IMR-90 (cell line): ENCODE data around the gene ITGA1. TPM values are rescaled to one million over a fixed set of nuclear protein-coding genes. Genes with fewer than 3 reads are reported as not detected.

Experiments used
- ATAC-seq: fragments of 200-7000 bp; cut with Tn5 transposase; 2 replicates; pipeline ENCODE4 v1.9.1; 2020; ENCODE audit warnings: low read depth, mild to moderate bottlenecking, moderate library complexity
- BruUV-seq: library from RNA; stranded (reverse); fragments of 400-500 nt; replicated peaks from 2 replicates; lab custom pipeline; 2021; lab: Mats Ljungman, UMichigan
- CTCF ChIA-PET: fragments of 300-600 bp; formaldehyde crosslinking; extraction: SDS; loops from one replicate; lab custom pipeline; 2021; ENCODE audit warnings: antibody characterized with exemption; lab: Yijun Ruan, JAX
- POLR2A ChIA-PET: fragments of 300-600 bp; sonication (Branson Sonifier 250); formaldehyde crosslinking; loops from one replicate; lab custom pipeline; 2022; ENCODE audit warnings: antibody characterized with exemption; ENCODE audit not compliant: unreplicated experiment; lab: Charles Lee
- DNase-seq: peaks from one replicate; pipeline ENCODE4 v3.0.0; 2013
- H2AFZ ChIP-seq: replicated peaks from 2 replicates; pipeline ENCODE3; 2013; ENCODE audit warnings: low read length, mild to moderate bottlenecking; ENCODE audit not compliant: poor library complexity
- H2AK5ac ChIP-seq: 2 replicates; pipeline ENCODE4 v1.6.1; 2013; ENCODE audit warnings: low read depth, low read length, inconsistent platforms
- H2AK9ac ChIP-seq: replicated peaks from 2 replicates; pipeline ENCODE3; 2013; ENCODE audit warnings: mild to moderate bottlenecking, low read depth, low read length, moderate library complexity; ENCODE audit not compliant: poor library complexity
- H2BK120ac ChIP-seq: 2 replicates; pipeline ENCODE4 v1.6.1; 2013; ENCODE audit warnings: low read depth, low read length, inconsistent platforms
- H2BK15ac ChIP-seq: 3 replicates; pipeline ENCODE4 v1.6.1; 2013; ENCODE audit warnings: low read depth, low read length, inconsistent platforms
- H2BK20ac ChIP-seq: 2 replicates; pipeline ENCODE4 v1.6.1; 2013; ENCODE audit warnings: low read depth, mild to moderate bottlenecking, inconsistent platforms, low read length, moderate library complexity
- H2BK5ac ChIP-seq: 2 replicates; pipeline ENCODE4 v1.6.1; 2013; ENCODE audit warnings: mild to moderate bottlenecking, low read depth, low read length, inconsistent platforms; ENCODE audit not compliant: poor library complexity, severe bottlenecking
- H3K14ac ChIP-seq: replicated peaks from 2 replicates; pipeline ENCODE4 v1.6.1; 2013; ENCODE audit warnings: low read depth, low read length, inconsistent platforms
- H3K18ac ChIP-seq: 2 replicates; pipeline ENCODE4 v1.6.1; 2013; ENCODE audit warnings: low read depth, low read length, control low read depth
- H3K23ac ChIP-seq: 2 replicates; pipeline ENCODE4 v1.6.1; 2013; ENCODE audit warnings: low read depth, low read length, inconsistent platforms
- H3K27ac ChIP-seq: 2 replicates; pipeline ENCODE4 v1.5.1; 2013; ENCODE audit warnings: mild to moderate bottlenecking, control low read depth, low read length; ENCODE audit not compliant: insufficient read depth
- H3K27me3 ChIP-seq: 2 replicates; pipeline ENCODE4 v1.6.1; 2013; ENCODE audit warnings: low read length; ENCODE audit not compliant: control insufficient read depth, insufficient read depth
- H3K36me3 ChIP-seq: 2 replicates; pipeline ENCODE4 v1.6.1; 2013; ENCODE audit warnings: low read length, mixed read lengths; ENCODE audit not compliant: control insufficient read depth, insufficient read depth
- H3K4ac ChIP-seq: 2 replicates; pipeline ENCODE4 v1.6.1; 2013; ENCODE audit warnings: low read depth, low read length, inconsistent platforms
- H3K4me1 ChIP-seq: 2 replicates; pipeline ENCODE4 v1.6.1; 2013; ENCODE audit warnings: low read length, mixed read lengths; ENCODE audit not compliant: control insufficient read depth, insufficient read depth
- H3K4me2 ChIP-seq: 2 replicates; pipeline ENCODE4 v1.6.1; 2013; ENCODE audit warnings: low read depth, mild to moderate bottlenecking, control low read depth, low read length, moderate library complexity
- H3K4me3 ChIP-seq: 2 replicates; pipeline ENCODE4 v1.5.1; 2013; ENCODE audit warnings: low read depth, mild to moderate bottlenecking, control low read depth, low read length, moderate library complexity; ENCODE audit not compliant: insufficient read depth
- H3K56ac ChIP-seq: 2 replicates; pipeline ENCODE4 v1.6.1; 2013; ENCODE audit warnings: low read length, inconsistent platforms; ENCODE audit not compliant: insufficient read depth; ENCODE audit errors: extremely low read depth
- H3K79me1 ChIP-seq, 2 experiments: 2 replicates each; pipeline ENCODE4 v1.6.1; 2013; ENCODE audit warnings: low read length in 2 of 2, inconsistent platforms in 1 of 2, low read depth in 1 of 2
- H3K9ac ChIP-seq: 2 replicates; pipeline ENCODE4 v1.6.1; 2013; ENCODE audit warnings: low read depth, low read length, control low read depth
- H3K9me1 ChIP-seq: 2 replicates; pipeline ENCODE4 v1.6.1; 2013; ENCODE audit warnings: low read length, inconsistent platforms; ENCODE audit not compliant: insufficient read depth
- H3K9me3 ChIP-seq: 2 replicates; pipeline ENCODE4 v1.6.1; 2013; ENCODE audit warnings: low read length; ENCODE audit not compliant: control insufficient read depth, insufficient read depth
- H4K20me1 ChIP-seq: 2 replicates; pipeline ENCODE4 v1.6.1; 2013; ENCODE audit warnings: low read length, inconsistent platforms; ENCODE audit not compliant: insufficient read depth
- H4K5ac ChIP-seq: 2 replicates; pipeline ENCODE4 v1.6.1; 2013; ENCODE audit warnings: mild to moderate bottlenecking, low read depth, low read length, control low read depth
- H4K8ac ChIP-seq, 2 experiments: 2 replicates each; pipeline ENCODE4 v1.6.1; 2013; ENCODE audit warnings: low read depth in 2 of 2, low read length in 2 of 2, control low read depth in 1 of 2, inconsistent platforms in 1 of 2
- H4K91ac ChIP-seq: 2 replicates; pipeline ENCODE4 v1.6.1; 2013; ENCODE audit warnings: low read depth, low read length, inconsistent platforms; ENCODE audit not compliant: insufficient read depth
- BHLHE40 ChIP-seq: fragments of 150-350 bp; IDR thresholded peaks from 2 replicates; pipeline ENCODE4 v1.6.1; 2016; ENCODE audit warnings: mild to moderate bottlenecking, low read depth, low read length
- CEBPB ChIP-seq: IDR thresholded peaks from 2 replicates; pipeline ENCODE4 v1.6.1; 2012; ENCODE audit warnings: low read depth, low read length, improper control_type of control experiment
- CHD1 ChIP-seq: IDR thresholded peaks from 2 replicates; pipeline ENCODE4 v1.6.1; 2012; ENCODE audit warnings: low read depth, low read length, improper control_type of control experiment
- FOS ChIP-seq: fragments of 150-350 bp; IDR thresholded peaks from 2 replicates; pipeline ENCODE4 v1.6.1; 2016; ENCODE audit warnings: low read depth, low read length
- MAFK ChIP-seq: IDR thresholded peaks from 2 replicates; pipeline ENCODE4 v1.6.1; 2012; ENCODE audit warnings: low read depth, low read length, improper control_type of control experiment
- MAZ ChIP-seq: IDR thresholded peaks from 2 replicates; pipeline ENCODE4 v1.6.1; 2012; ENCODE audit warnings: low read depth, mild to moderate bottlenecking, low read length, improper control_type of control experiment, moderate library complexity, borderline replicate concordance
- MXI1 ChIP-seq: IDR thresholded peaks from 2 replicates; pipeline ENCODE4 v1.6.1; 2012; ENCODE audit warnings: low read depth, mild to moderate bottlenecking, low read length, moderate library complexity, borderline replicate concordance
- NFE2L2 ChIP-seq: fragments of 150-350 bp; IDR thresholded peaks from 2 replicates; pipeline ENCODE4 v1.6.1; 2016; ENCODE audit warnings: low read depth, mild to moderate bottlenecking, low read length
- POLR2A ChIP-seq: IDR thresholded peaks from 2 replicates; pipeline ENCODE4 v1.6.1; 2012; ENCODE audit warnings: mild to moderate bottlenecking, low read depth, low read length
- RAD21 ChIP-seq: IDR thresholded peaks from 2 replicates; pipeline ENCODE4 v1.6.1; 2012; ENCODE audit warnings: low read length, improper control_type of control experiment
- RCOR1 ChIP-seq: IDR thresholded peaks from 2 replicates; pipeline ENCODE4 v1.6.1; 2012; ENCODE audit warnings: mild to moderate bottlenecking, low read length, improper control_type of control experiment; ENCODE audit not compliant: insufficient replicate concordance
- RFX5 ChIP-seq: IDR thresholded peaks from 2 replicates; pipeline ENCODE4 v1.8.0; 2012; ENCODE audit warnings: low read depth, mild to moderate bottlenecking, low read length, moderate library complexity
- SMC3 ChIP-seq: fragments of 150-350 bp; IDR thresholded peaks from 2 replicates; pipeline ENCODE4 v1.6.1; 2016; ENCODE audit warnings: low read depth, mild to moderate bottlenecking, antibody characterized with exemption, low read length, moderate library complexity
- WGBS, 2 experiments: methylation state at CpG; one replicate each; pipeline versions ENCODE4 v1.1.5 to v1.1.7; 2013; ENCODE audit warnings: missing lambda C conversion rate in 2 of 2; ENCODE audit not compliant: insufficient read length in 1 of 2; ENCODE audit errors: extremely low coverage in 2 of 2; 5-methylcytosine and 5-hydroxymethylcytosine counted together
- dilution Hi-C: fragments of 300-500 bp; cut with HindIII; formaldehyde crosslinking; loops from one replicate; pipeline ENCODE4 v1.14.3; 2018; ENCODE audit warnings: low sequenced_read_pairs; ENCODE audit not compliant: unreplicated experiment
- in situ Hi-C: fragments of 300-500 bp; cut with MboI; formaldehyde crosslinking; loops from 3 replicates; pipeline ENCODE4 v1.14.3; 2019; ENCODE audit warnings: low sequenced_read_pairs, inconsistent platforms, mixed read lengths
- intact Hi-C: fragments of 100-400 bp; cut with micrococcal nuclease; formaldehyde crosslinking; loops from 2 replicates; pipeline ENCODE4 v1.10.0; 2022
- polyA plus RNA-seq, 3 experiments: library from polyadenylated mRNA; depleted of rRNA; stranded (reverse); fragments of >200 nt; gene quantifications; 2 replicates each; pipeline ENCODE4 v1.2.3, GENCODE V29; 2012; ENCODE audit warnings: low replicate concordance in 1 of 3
- total RNA-seq: library from RNA; depleted of rRNA; stranded (reverse); fragments of >200 nt; gene quantifications from 2 replicates; pipeline ENCODE4 v1.2.3, GENCODE V29; 2012
- TF ChIP-seq, protein P1 (sequence below): conservative IDR thresholded peaks from 2 replicates; pipeline ENCODE4 v1.5.1; 2012; ENCODE audit warnings: mild to moderate bottlenecking, low read depth, low read length, improper control_type of control experiment
- TF ChIP-seq, protein P2 (sequence below): fragments of 150-350 bp; IDR thresholded peaks from 2 replicates; pipeline ENCODE4 v1.6.1; 2017; ENCODE audit warnings: mild to moderate bottlenecking, antibody characterized with exemption, low read length, low read depth
- TF ChIP-seq, protein P3 (sequence below): fragments of 150-350 bp; IDR thresholded peaks from 2 replicates; pipeline ENCODE4 v1.6.1; 2016; ENCODE audit warnings: low read depth, mild to moderate bottlenecking, low read length, moderate library complexity, borderline replicate concordance

ITGA1 gene
- total and polyA plus RNA-seq, 2 of the 4 experiments (the other 2 are of a cell fraction): 22.3 to 95.2 TPM

DNA sequence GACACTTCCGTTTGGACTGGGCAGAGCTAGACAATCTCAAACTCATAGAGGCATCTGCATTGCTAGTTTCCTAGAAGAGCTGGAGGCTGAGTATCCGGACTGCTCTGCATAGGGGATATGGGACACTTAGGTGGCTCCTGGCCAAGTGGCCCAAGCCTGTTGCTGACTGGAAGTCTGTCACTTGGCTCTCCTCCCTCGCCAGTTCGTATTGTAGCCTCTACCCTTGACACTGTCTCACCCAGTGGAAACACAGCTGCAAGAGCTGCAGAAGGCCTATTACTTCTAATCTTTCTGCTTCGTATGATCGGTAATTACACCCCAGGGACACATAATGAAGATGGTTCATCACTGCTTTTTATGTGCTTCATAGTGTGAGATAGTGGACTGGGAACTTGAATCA, 34.7 kb downstream of the ITGA1 start:
- Histone ChIP-seq H2AK9ac (no peak overlapping the region), H4K20me1 (0 out of 2 replicates have a peak, but pooled peaks cover 6% of the 10 kb centered on the region), H3K56ac (no peak overlapping the region), H2AFZ (peak overlapping the region; percentile 24), H3K4me3 (no peak overlapping the region), H2BK15ac (no peak overlapping the region; the same call in 2 of the 3 replicates), H3K9me1 (peaks cover 4% of the 10 kb centered on the region; the same call in 1 of the 2 replicates), H4K91ac (0 out of 2 replicates have a peak overlapping the region, but pooled peaks have one; percentile 13), H4K5ac (peak overlapping the region; percentile 0; the same call in 1 of the 2 replicates), H3K9ac (no peak overlapping the region), H3K4ac (peak overlapping the region; percentile 19; the same call in 1 of the 2 replicates), H3K79me1 (peaks cover 3 to 53% of the 10 kb centered on the region in 2 experiments), H4K8ac (peak overlapping the region in 1 of 2 experiments; percentile 26; a peak in 2 of 4 replicates), H2AK5ac (0 out of 2 replicates have a peak overlapping the region, but pooled peaks have one; percentile 11), H2BK5ac (peak overlapping the region; percentile 12), H3K9me3 (no peaks in the 10 kb centered on the region), H3K36me3 (peaks cover 2% of the 10 kb centered on the region), H3K23ac (peak overlapping the region; percentile 39), H2BK120ac (peak overlapping the region; percentile 31), H3K4me1 (peaks cover 5% of the 10 kb centered on the region), H3K4me2 (peak overlapping the region; percentile 41; the same call in 1 of the 2 replicates), H3K27me3 (no peaks in the 10 kb centered on the region), H2BK20ac (no peak overlapping the region), H3K27ac (no peak overlapping the region), H3K18ac (no peak overlapping the region), H3K14ac (no peak overlapping the region; the same call in 1 of the 2 replicates)
- no TSS peak for BruUV-seq
- ChIA-PET CTCF (no interaction called here), POLR2A (no interaction called here)
- intact Hi-C loops: no loop called here
- no peak for TF ChIP-seq BHLHE40
- TF ChIP-seq RCOR1: no peak
- TF ChIP-seq RFX5: no peak
- TF ChIP-seq, protein P1, sequence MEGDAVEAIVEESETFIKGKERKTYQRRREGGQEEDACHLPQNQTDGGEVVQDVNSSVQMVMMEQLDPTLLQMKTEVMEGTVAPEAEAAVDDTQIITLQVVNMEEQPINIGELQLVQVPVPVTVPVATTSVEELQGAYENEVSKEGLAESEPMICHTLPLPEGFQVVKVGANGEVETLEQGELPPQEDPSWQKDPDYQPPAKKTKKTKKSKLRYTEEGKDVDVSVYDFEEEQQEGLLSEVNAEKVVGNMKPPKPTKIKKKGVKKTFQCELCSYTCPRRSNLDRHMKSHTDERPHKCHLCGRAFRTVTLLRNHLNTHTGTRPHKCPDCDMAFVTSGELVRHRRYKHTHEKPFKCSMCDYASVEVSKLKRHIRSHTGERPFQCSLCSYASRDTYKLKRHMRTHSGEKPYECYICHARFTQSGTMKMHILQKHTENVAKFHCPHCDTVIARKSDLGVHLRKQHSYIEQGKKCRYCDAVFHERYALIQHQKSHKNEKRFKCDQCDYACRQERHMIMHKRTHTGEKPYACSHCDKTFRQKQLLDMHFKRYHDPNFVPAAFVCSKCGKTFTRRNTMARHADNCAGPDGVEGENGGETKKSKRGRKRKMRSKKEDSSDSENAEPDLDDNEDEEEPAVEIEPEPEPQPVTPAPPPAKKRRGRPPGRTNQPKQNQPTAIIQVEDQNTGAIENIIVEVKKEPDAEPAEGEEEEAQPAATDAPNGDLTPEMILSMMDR: no peak
- TF ChIP-seq SMC3: no peak
- TF ChIP-seq, protein P2, sequence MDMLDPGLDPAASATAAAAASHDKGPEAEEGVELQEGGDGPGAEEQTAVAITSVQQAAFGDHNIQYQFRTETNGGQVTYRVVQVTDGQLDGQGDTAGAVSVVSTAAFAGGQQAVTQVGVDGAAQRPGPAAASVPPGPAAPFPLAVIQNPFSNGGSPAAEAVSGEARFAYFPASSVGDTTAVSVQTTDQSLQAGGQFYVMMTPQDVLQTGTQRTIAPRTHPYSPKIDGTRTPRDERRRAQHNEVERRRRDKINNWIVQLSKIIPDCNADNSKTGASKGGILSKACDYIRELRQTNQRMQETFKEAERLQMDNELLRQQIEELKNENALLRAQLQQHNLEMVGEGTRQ: no peak
- TF ChIP-seq, protein P3, sequence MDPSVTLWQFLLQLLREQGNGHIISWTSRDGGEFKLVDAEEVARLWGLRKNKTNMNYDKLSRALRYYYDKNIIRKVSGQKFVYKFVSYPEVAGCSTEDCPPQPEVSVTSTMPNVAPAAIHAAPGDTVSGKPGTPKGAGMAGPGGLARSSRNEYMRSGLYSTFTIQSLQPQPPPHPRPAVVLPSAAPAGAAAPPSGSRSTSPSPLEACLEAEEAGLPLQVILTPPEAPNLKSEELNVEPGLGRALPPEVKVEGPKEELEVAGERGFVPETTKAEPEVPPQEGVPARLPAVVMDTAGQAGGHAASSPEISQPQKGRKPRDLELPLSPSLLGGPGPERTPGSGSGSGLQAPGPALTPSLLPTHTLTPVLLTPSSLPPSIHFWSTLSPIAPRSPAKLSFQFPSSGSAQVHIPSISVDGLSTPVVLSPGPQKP: no peak
- no peak for TF ChIP-seq MAZ
- TF ChIP-seq CEBPB: no peak
- no peak for TF ChIP-seq MXI1
- no peak for TF ChIP-seq CHD1
- TF ChIP-seq FOS: no peak
- no peak for TF ChIP-seq RAD21
- TF ChIP-seq MAFK: no peak
- no peak for TF ChIP-seq NFE2L2
- no peak for TF ChIP-seq POLR2A
- dilution Hi-C loops: no loop called here
- in situ Hi-C loops: no loop called here
- 14% methylated on average over 1 of the region's 6 CpGs; no CpG with 5 or more reads in 1 of the 2 experiments for WGBS, 2 experiments
- no peak for ATAC-seq
- DNase-seq: no peak
